ENCODE measurements around the gene ANO3. TPM values are rescaled to one million over a fixed set of nuclear protein-coding genes. Genes with fewer than 3 reads are reported as not detected.

Gene ANO3
- total RNA-seq, 3 donors from 2014 or later (not counting 1 experiment from before 2014, with no cell fraction given), result not detected

GRCh38 chr11:26618441-26618840 is 286.5 kb downstream of the ANO3 start:
- Histone ChIP-seq H3K27me3 (ENCODE audit: control insufficient read depth, insufficient read depth, low read length) (no peaks in the 10 kb centered on the region), H3K36me3 (ENCODE audit: control insufficient read depth, insufficient read depth, low read length) (no peaks in the 10 kb centered on the region), H3K27ac (ENCODE audit: low read length) (no peak overlapping the region), H3K4me3 (ENCODE audit: low read length) (no peak overlapping the region), H3K4me1 (ENCODE audit: control insufficient read depth, insufficient read depth, low read length) (no peaks in the 10 kb centered on the region), H3K9me3 (ENCODE audit: control insufficient read depth, insufficient read depth, low read length) (no peaks in the 10 kb centered on the region)
- intact Hi-C loops (cut with micrococcal nuclease), result no loop called here
- WGBS (ENCODE audit: insufficient coverage), result no CpG with 5 or more reads among the region's 1 CpG
- ATAC-seq, result no peak
- Mint-ChIP-seq H3K27ac (no peak overlapping the region), H3K9me3 (peaks cover 6 to 18% of the 10 kb centered on the region in 2 donors), H3K4me3 (no peak overlapping the region), H3K4me1 (no peaks in the 10 kb centered on the region), H3K36me3 (no peaks in the 10 kb centered on the region), H3K27me3 (ENCODE audit: low read depth in 2 of 2) (no peaks in the 10 kb centered on the region)
- DNase-seq, result no peak
- no peak for TF ChIP-seq CTCF (IDR thresholded peaks at IDR 0.05)

- Histone ChIP-seq H3K9me3 (ENCODE audit: control insufficient read depth, insufficient read depth, low read length) (no peaks in the 10 kb centered on the region), H3K4me3 (ENCODE audit: low read length) (no peak overlapping the region), H3K4me1 (ENCODE audit: control insufficient read depth, insufficient read depth, low read length) (no peaks in the 10 kb centered on the region), H3K27ac (ENCODE audit: low read length) (no peak overlapping the region), H3K36me3 (ENCODE audit: control insufficient read depth, insufficient read depth, low read length) (no peaks in the 10 kb centered on the region), H3K27me3 (ENCODE audit: control insufficient read depth, insufficient read depth, low read length) (no peaks in the 10 kb centered on the region)
- no peak for TF ChIP-seq CTCF (IDR thresholded peaks at IDR 0.05)
- intact Hi-C loops (cut with micrococcal nuclease), result no loop called here
- peaks cover 8 to 16% of the 10 kb centered on the region in 2 donors for H3K9me3 Mint-ChIP-seq
- ATAC-seq (no peak), DNase-seq (no peak)
- no peaks in the 10 kb centered on the region for H3K36me3 Mint-ChIP-seq
- H3K4me3 Mint-ChIP-seq, result no peak overlapping the region
- no peaks in the 10 kb centered on the region for H3K27me3 Mint-ChIP-seq (ENCODE audit: low read depth in 2 of 2)
- H3K27ac Mint-ChIP-seq, result no peak overlapping the region
- WGBS (ENCODE audit: insufficient coverage), result 100% methylated on average over 1 of the region's 1 CpG
- no peaks in the 10 kb centered on the region for H3K4me1 Mint-ChIP-seq
Measured at GRCh38 chr11:26620282-26621045, 288.5 kb downstream of the ANO3 start.

- no peaks in the 10 kb centered on the region for H3K36me3 ChIP-seq (ENCODE audit: control insufficient read depth, insufficient read depth, low read length)
- no peaks in the 10 kb centered on the region for H3K4me1 Mint-ChIP-seq
- no peaks in the 10 kb centered on the region for H3K4me1 ChIP-seq (ENCODE audit: control insufficient read depth, insufficient read depth, low read length)
- H3K36me3 Mint-ChIP-seq, result no peaks in the 10 kb centered on the region
- DNase-seq, result no peak
- no peak overlapping the region for H3K4me3 Mint-ChIP-seq
- no peak overlapping the region for H3K4me3 ChIP-seq (ENCODE audit: low read length)
- TF ChIP-seq CTCF (IDR thresholded peaks at IDR 0.05), result no peak
- H3K27me3 Mint-ChIP-seq (ENCODE audit: low read depth in 2 of 2), result no peaks in the 10 kb centered on the region
- H3K27ac Mint-ChIP-seq, result no peak overlapping the region
- no peaks in the 10 kb centered on the region for H3K27me3 ChIP-seq (ENCODE audit: control insufficient read depth, insufficient read depth, low read length)
- intact Hi-C loops (cut with micrococcal nuclease), result no loop called here
- no peak for ATAC-seq
- peaks cover 10 to 16% of the 10 kb centered on the region in 2 donors for H3K9me3 Mint-ChIP-seq
- no peak overlapping the region for H3K27ac ChIP-seq (ENCODE audit: low read length)
- H3K9me3 ChIP-seq (ENCODE audit: control insufficient read depth, insufficient read depth, low read length), result no peaks in the 10 kb centered on the region
Measured at GRCh38 chr11:26621132-26621531, 289.2 kb downstream of the ANO3 start.

DNA sequence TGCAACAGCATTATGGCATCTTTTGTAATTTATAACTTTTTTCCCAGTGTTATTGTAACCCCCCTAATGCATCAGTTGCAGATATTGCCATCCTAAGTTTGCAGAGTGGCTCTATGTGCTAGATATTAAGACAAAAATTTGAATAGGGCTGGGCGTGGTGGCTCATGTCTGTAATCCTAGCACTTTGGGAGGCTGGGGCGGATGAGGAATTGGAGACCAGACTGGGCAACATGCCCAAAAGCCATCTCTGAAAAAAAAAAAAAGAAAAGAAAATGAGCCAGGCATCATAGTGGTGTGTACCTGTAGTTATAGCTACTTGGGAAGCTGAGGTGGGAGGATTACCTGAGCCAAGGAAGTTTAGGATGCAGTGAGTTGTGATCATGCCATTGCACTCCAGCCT is 290.3 kb downstream of the ANO3 start:
- no peak for TF ChIP-seq CTCF (IDR thresholded peaks at IDR 0.05)
- Histone ChIP-seq H3K9me3 (ENCODE audit: control insufficient read depth, insufficient read depth, low read length) (no peaks in the 10 kb centered on the region), H3K27ac (ENCODE audit: low read length) (no peak overlapping the region), H3K4me1 (ENCODE audit: control insufficient read depth, insufficient read depth, low read length) (no peaks in the 10 kb centered on the region), H3K36me3 (ENCODE audit: control insufficient read depth, insufficient read depth, low read length) (no peaks in the 10 kb centered on the region), H3K27me3 (ENCODE audit: control insufficient read depth, insufficient read depth, low read length) (no peaks in the 10 kb centered on the region), H3K4me3 (ENCODE audit: low read length) (no peak overlapping the region)
- no peaks in the 10 kb centered on the region for H3K27me3 Mint-ChIP-seq (ENCODE audit: low read depth in 2 of 2)
- no peak overlapping the region for H3K4me3 Mint-ChIP-seq
- H3K27ac Mint-ChIP-seq, result no peak overlapping the region
- no peaks in the 10 kb centered on the region for H3K4me1 Mint-ChIP-seq
- peaks cover 9 to 13% of the 10 kb centered on the region in 2 donors for H3K9me3 Mint-ChIP-seq
- DNase-seq (no peak), ATAC-seq (no peak)
- H3K36me3 Mint-ChIP-seq, result no peaks in the 10 kb centered on the region
- intact Hi-C loops (cut with micrococcal nuclease), result no loop called here
- 86% methylated on average over 2 of the region's 2 CpGs for WGBS (ENCODE audit: insufficient coverage)

Measured in natural killer cell (primary cell).